ENCODE data around the gene PHYHIPL.

The PHYHIPL gene

GRCh38 chr10:59268460-59268859 lies 92.0 kb downstream of the PHYHIPL start:
- Histone ChIP-seq H3K27me3 (ENCODE audit: low read depth, low read length) (no peaks in the 10 kb centered on the region), H4K20me1 (ENCODE audit: insufficient read depth, low read length) (no peaks in the 10 kb centered on the region), H3K4me3 (ENCODE audit: low read length) (no peak overlapping the region), H3K4me2 (ENCODE audit: low read length) (no peak overlapping the region), H3K9me3 (ENCODE audit: insufficient read depth, low read length) (no peaks in the 10 kb centered on the region), H3K4me1 (ENCODE audit: low read length) (no peaks in the 10 kb centered on the region), H2AFZ (ENCODE audit: low read depth, low read length) (no peak overlapping the region), H3K27ac (ENCODE audit: low read length) (no peak overlapping the region), H3K36me3 (replicated peaks; ENCODE audit: low read depth, low read length) (no peaks in the 10 kb centered on the region), H3K9ac (ENCODE audit: low read length) (no peak overlapping the region), H3K79me2 (ENCODE audit: low read length) (no peaks in the 10 kb centered on the region)
- TF ChIP-seq EZH2phosphoT487 (IDR thresholded peaks at IDR 0.05; ENCODE audit: low read depth), result no peak
- TF ChIP-seq CTCF (IDR thresholded peaks at IDR 0.05; ENCODE audit: low read depth, low read length), result no peak

- no peaks in the 10 kb centered on the region for H3K27me3 ChIP-seq (ENCODE audit: low read depth, low read length)
Measured at GRCh38 chr10:59269651-59270050, 93.2 kb downstream of the PHYHIPL start.

GRCh38 chr10:59270492-59270891 lies 94.0 kb downstream of the PHYHIPL start:
- no peak overlapping the region for H2AFZ ChIP-seq (ENCODE audit: low read depth, low read length)
- TF ChIP-seq CTCF (IDR thresholded peaks at IDR 0.05; ENCODE audit: low read depth, low read length), result no peak
- no peak for TF ChIP-seq EZH2phosphoT487 (IDR thresholded peaks at IDR 0.05; ENCODE audit: low read depth)
- H3K4me2 ChIP-seq (ENCODE audit: low read length), result no peak overlapping the region

More at GRCh38 chr10:59269651-59270050, 93.2 kb downstream of the PHYHIPL start:
- no peak overlapping the region for H3K4me3 ChIP-seq (ENCODE audit: low read length)
- TF ChIP-seq CTCF (IDR thresholded peaks at IDR 0.05; ENCODE audit: low read depth, low read length), result no peak
- TF ChIP-seq EZH2phosphoT487 (IDR thresholded peaks at IDR 0.05; ENCODE audit: low read depth), result no peak
- no peak overlapping the region for H3K27ac ChIP-seq (ENCODE audit: low read length)
- no peaks in the 10 kb centered on the region for H3K9me3 ChIP-seq (ENCODE audit: insufficient read depth, low read length)
- H4K20me1 ChIP-seq (ENCODE audit: insufficient read depth, low read length), result no peaks in the 10 kb centered on the region
- no peaks in the 10 kb centered on the region for H3K36me3 ChIP-seq (replicated peaks; ENCODE audit: low read depth, low read length)
- H3K4me1 ChIP-seq (ENCODE audit: low read length), result no peaks in the 10 kb centered on the region
- no peaks in the 10 kb centered on the region for H3K79me2 ChIP-seq (ENCODE audit: low read length)
- no peak overlapping the region for H3K9ac ChIP-seq (ENCODE audit: low read length)
- H2AFZ ChIP-seq (ENCODE audit: low read depth, low read length), result no peak overlapping the region
- H3K4me2 ChIP-seq (ENCODE audit: low read length), result no peak overlapping the region

GRCh38 chr10:59271160-59271559 lies 94.7 kb downstream of the PHYHIPL start:
- H4K20me1 ChIP-seq (ENCODE audit: insufficient read depth, low read length), result no peaks in the 10 kb centered on the region
- H3K79me2 ChIP-seq (ENCODE audit: low read length), result no peaks in the 10 kb centered on the region
- no peaks in the 10 kb centered on the region for H3K4me1 ChIP-seq (ENCODE audit: low read length)
- TF ChIP-seq EZH2phosphoT487 (IDR thresholded peaks at IDR 0.05; ENCODE audit: low read depth) (no peak), CTCF (IDR thresholded peaks at IDR 0.05; ENCODE audit: low read depth, low read length) (no peak)
- no peak overlapping the region for H3K4me2 ChIP-seq (ENCODE audit: low read length)
- H3K27ac ChIP-seq (ENCODE audit: low read length), result no peak overlapping the region
- no peaks in the 10 kb centered on the region for H3K27me3 ChIP-seq (ENCODE audit: low read depth, low read length)
- no peaks in the 10 kb centered on the region for H3K36me3 ChIP-seq (replicated peaks; ENCODE audit: low read depth, low read length)
- no peak overlapping the region for H3K4me3 ChIP-seq (ENCODE audit: low read length)
- no peak overlapping the region for H3K9ac ChIP-seq (ENCODE audit: low read length)
- no peak overlapping the region for H2AFZ ChIP-seq (ENCODE audit: low read depth, low read length)
- H3K9me3 ChIP-seq (ENCODE audit: insufficient read depth, low read length), result no peaks in the 10 kb centered on the region

More at GRCh38 chr10:59270492-59270891, 94.0 kb downstream of the PHYHIPL start:
- no peaks in the 10 kb centered on the region for H4K20me1 ChIP-seq (ENCODE audit: insufficient read depth, low read length)
- H3K27me3 ChIP-seq (ENCODE audit: low read depth, low read length), result no peaks in the 10 kb centered on the region
- no peaks in the 10 kb centered on the region for H3K36me3 ChIP-seq (replicated peaks; ENCODE audit: low read depth, low read length)
- no peak overlapping the region for H3K27ac ChIP-seq (ENCODE audit: low read length)
- no peaks in the 10 kb centered on the region for H3K9me3 ChIP-seq (ENCODE audit: insufficient read depth, low read length)
- H3K9ac ChIP-seq (ENCODE audit: low read length), result no peak overlapping the region
- H3K79me2 ChIP-seq (ENCODE audit: low read length), result no peaks in the 10 kb centered on the region
- no peaks in the 10 kb centered on the region for H3K4me1 ChIP-seq (ENCODE audit: low read length)
- H3K4me3 ChIP-seq (ENCODE audit: low read length), result no peak overlapping the region

Measured in OCI-LY3 (cell line).